NCI-H748 treated with DMSO at 0.1 percent for 48 hours (cell line): Measurements from ENCODE around the gene PCDHB12.
A peak's percentile ranks its signal among the peaks of the same experiment; 100 is the strongest.
"Not testable (repeated sequence)": the region's sequence is repeated elsewhere in the genome, so short reads cannot be mapped to it uniquely, and the experiment has no call there.

ENCODE experiments used
- DNase-seq: peaks from one replicate; lab custom pipeline; 2025; lab: John Stamatoyannopoulos, UW

PCDHB12 gene

GRCh38 chr5:141208478-141208877 lies at the start of gene PCDHB12:
Gene PCDHB12, plus strand, starts transcription at chr5:141208719. Its CDS starts 189 bp downstream, at chr5:141208908.
- peak; percentile 79 for DNase-seq

DNA sequence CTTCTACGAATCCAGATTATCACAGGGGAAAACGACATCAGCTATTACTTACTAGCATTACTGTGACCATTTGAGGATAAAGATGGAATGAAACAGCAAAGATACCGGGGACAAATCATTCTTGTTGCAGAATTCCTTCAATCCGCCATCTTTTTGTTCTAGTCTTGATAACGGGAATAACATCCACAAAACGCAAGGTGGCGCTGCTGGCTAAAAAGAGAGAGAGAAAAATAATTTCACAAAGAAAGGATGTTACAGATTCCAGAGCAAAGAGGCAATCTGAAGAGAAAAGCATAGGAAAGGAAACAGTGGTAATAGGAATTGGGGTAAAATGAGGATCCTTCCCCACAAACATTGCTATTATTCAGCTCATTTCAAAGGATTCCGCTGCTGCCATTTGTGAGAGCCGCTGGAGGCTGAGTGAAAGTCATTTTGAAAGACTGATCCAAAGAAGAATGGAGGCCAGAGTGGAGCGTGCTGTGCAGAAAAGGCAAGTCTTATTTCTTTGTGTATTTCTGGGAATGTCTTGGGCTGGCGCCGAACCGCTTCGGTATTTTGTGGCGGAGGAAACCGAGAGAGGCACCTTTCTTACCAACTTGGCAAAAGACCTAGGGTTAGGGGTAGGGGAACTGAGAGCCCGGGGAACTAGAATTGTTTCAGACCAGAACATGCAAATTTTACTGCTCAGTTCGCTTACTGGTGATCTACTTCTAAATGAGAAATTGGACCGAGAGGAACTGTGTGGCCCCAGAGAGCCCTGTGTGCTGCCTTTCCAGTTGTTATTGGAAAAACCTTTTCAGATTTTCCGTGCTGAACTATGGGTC lies 35.9 kb upstream of the PCDHB12 start, which contains the start of gene PCDHB7:
TSS of gene PCDHB7 (plus strand) at position 264 of the 824 bp plus-strand sequence. CDS start at position 456, 192 bp downstream.
- peak; percentile 70 for DNase-seq

DNA sequence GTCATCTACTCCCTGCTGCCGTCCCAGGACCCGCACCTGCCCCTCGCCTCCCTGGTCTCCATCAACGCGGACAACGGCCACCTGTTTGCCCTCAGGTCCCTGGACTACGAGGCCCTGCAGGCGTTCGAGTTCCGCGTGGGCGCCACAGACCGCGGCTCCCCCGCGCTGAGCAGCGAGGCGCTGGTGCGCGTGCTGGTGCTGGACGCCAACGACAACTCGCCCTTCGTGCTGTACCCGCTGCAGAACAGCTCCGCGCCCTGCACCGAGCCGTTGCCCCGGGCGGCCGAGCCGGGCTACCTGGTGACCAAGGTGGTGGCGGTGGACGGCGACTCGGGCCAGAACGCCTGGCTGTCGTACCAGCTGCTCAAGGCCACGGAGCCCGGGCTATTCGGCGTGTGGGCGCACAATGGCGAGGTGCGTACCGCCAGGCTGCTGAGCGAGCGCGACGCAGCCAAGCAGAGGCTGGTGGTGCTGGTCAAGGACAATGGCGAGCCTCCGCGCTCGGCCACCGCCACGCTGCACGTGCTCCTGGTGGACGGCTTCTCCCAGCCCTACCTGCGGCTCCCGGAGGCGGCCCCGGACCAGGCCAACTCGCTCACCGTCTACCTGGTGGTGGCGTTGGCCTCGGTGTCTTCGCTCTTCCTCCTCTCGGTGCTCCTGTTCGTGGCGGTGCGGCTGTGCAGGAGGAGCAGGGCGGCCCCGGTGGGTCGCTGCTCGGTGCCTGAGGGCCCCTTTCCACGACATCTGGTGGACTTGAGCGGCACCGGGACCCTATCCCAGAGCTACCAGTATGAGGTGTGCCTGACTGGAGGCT lies 34.0 kb upstream of the PCDHB12 start:
- DNase-seq = not testable (repeated sequence)

DNA sequence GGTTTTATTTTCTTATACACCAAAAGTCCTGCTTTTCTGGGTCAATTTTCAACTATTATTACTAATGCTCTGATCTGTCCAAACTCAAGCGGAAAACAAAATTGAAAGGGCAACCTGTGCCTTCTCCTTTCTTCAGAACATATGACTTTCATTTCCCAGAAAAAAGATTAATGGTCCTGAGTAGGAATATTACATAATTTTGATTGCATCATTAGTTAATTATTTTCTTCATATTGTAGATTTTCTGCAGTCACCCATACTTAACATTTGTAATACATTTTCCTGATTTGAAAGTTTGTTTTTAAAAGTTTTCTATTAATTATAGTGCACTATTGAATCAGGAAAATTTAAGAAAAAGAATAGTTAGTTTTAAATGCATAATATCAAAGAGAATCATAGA lies 32.6 kb upstream of the PCDHB12 start:
- no peak for DNase-seq

DNA sequence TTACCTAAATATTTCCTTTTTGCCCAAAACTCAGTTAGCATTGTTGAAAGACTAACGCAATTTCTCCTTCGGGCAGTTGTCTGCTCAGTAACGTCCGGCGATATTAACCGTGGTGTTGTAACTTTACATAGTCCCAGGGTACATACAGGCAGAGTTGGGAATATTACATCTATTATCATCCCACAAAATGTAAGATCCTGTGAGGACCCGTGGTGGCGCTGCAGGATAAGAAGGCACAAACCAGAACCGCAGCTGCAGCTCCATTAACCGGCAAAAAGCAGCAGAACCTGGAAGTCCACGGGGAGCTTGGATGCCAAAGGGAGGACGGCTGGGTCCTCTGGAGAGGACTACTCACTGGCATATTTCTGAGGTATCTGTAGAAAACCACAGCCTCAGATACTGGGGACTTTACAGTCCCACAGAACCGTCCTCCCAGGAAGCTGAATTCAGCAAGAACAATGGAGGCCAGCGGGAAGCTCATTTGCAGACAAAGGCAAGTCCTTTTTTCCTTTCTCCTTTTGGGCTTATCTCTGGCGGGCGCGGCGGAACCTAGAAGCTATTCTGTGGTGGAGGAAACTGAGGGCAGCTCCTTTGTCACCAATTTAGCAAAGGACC lies 30.8 kb upstream of the PCDHB12 start, which contains the start of gene PCDHB8:
TSS of gene PCDHB8 (plus strand) at position 214 of the 615 bp plus-strand sequence. CDS start at position 459, 245 bp downstream.
- peak; percentile 65 for DNase-seq

DNA sequence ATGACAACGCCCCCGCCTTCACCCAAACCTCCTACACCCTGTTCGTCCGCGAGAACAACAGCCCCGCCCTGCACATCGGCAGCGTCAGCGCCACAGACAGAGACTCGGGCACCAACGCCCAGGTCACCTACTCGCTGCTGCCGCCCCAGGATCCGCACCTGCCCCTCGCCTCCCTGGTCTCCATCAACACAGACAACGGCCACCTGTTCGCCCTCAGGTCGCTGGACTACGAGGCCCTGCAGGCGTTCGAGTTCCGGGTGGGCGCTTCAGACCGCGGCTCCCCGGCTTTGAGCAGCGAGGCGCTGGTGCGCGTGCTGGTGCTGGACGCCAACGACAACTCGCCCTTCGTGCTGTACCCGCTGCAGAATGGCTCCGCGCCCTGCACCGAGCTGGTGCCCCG lies 29.1 kb upstream of the PCDHB12 start:
- not testable (repeated sequence) for DNase-seq

DNA sequence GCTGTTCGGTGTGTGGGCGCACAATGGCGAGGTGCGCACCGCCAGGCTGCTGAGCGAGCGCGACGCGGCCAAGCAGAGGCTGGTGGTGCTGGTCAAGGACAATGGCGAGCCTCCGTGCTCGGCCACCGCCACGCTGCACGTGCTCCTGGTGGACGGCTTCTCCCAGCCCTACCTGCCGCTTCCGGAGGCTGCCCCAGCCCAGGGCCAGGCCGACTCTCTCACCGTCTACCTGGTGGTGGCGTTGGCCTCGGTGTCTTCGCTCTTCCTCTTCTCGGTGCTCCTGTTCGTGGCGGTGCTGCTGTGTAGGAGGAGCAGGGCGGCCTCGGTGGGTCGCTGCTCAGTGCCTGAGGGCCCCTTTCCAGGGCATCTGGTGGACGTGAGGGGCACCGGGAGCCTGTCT lies 28.6 kb upstream of the PCDHB12 start:
- DNase-seq = not testable (repeated sequence)

GRCh38 chr5:141180313-141180712 lies 28.2 kb upstream of the PCDHB12 start:
- no peak for DNase-seq

DNA sequence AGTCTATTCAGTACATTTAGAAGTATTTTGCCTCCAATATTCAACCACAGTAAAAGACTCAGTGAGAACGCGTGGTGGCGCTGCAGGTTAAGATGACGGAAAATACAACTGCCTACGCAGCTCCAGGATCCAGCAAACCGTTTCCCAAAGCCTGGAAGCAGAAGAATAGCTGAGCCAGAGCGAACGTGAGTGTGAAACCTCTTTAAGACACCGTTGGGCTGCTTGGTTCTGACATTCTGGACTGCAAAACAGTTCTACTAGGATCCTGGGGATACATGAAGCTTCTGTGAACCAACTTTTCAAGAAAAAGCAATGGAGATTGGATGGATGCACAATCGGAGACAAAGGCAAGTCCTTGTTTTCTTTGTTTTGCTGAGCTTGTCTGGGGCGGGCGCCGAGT lies 26.3 kb upstream of the PCDHB12 start, which contains the start of gene PCDHB16:
TSS of gene PCDHB16 (plus strand) at position 140 of the 400 bp plus-strand sequence. CDS start at position 313, 173 bp downstream.
- peak; percentile 24 for DNase-seq

GRCh38 chr5:141184117-141184855 lies 24.2 kb upstream of the PCDHB12 start:
- DNase-seq = not testable (repeated sequence)

DNA sequence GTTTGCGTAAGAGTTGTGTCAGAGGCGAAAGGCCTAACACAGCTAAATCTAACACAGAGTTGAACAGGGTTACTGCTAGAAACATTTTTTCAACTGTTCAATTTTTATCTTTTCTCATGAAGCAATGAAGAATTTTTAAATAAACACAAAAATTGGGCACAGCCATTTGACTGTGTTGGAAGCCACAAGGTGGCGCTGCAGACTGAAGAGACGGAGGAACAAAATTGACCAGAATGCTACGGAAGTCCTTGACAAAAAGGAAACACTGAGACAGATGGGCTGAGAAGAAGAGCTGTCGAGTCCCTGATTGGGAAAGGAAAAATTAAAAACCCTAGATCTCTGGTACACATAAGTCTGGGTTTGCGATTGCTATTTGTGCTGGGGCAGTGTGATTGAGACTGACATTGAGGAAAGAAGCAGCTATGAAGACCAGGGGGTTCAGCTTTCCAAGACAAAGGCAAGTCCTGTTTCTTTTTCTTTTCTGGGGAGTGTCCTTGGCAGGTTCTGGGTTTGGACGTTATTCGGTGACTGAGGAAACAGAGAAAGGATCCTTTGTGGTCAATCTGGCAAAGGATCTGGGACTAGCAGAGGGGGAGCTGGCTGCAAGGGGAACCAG lies 21.5 kb upstream of the PCDHB12 start, which contains the start of gene PCDHB9:
TSS of gene PCDHB9 (plus strand) at position 265 of the 616 bp plus-strand sequence. CDS start at position 423, 158 bp downstream.
- peak; percentile 75 for DNase-seq

DNA sequence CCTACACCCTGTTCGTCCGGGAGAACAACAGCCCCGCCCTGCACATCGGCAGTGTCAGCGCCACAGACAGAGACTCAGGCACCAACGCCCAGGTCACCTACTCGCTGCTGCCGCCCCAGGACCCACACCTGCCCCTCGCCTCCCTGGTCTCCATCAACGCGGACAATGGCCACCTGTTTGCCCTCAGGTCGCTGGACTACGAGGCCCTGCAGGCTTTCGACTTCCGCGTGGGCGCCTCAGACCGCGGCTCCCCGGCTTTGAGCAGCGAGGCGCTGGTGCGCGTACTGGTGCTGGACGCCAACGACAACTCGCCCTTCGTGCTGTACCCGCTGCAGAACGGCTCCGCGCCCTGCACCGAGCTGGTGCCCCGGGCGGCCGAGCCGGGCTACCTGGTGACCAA lies 19.8 kb upstream of the PCDHB12 start:
- not testable (repeated sequence) for DNase-seq

DNA sequence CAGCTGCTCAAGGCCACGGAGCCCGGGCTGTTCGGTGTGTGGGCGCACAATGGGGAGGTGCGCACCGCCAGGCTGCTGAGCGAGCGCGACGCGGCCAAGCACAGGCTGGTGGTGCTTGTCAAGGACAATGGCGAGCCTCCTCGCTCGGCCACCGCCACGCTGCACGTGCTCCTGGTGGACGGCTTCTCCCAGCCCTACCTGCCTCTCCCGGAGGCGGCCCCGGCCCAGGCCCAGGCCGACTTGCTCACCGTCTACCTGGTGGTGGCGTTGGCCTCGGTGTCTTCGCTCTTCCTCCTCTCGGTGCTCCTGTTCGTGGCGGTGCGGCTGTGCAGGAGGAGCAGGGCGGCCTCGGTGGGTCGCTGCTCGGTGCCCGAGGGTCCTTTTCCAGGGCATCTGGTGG lies 19.4 kb upstream of the PCDHB12 start:
- not testable (repeated sequence) for DNase-seq

DNA sequence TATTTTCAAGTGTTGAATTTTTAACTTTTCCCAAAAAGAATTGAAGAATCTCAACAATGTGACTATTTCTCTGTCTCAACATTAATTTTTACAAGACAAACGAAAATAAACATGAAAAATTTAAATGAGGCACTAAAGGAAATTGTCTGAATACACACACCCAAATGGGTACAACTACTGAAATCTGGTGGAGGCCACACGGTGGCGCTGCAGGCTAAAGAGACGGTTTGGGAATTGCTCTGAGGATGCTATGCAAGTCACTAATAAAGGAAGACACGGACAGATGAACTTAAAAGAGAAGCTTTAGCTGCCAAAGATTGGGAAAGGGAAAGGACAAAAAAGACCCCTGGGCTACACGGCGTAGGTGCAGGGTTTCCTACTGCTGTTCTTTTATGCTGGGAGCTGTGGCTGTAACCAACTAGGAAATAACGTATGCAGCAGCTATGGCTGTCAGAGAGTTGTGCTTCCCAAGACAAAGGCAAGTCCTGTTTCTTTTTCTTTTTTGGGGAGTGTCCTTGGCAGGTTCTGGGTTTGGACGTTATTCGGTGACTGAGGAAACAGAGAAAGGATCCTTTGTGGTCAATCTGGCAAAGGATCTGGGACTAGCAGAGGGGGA lies 16.3 kb upstream of the PCDHB12 start, which contains the start of gene PCDHB10:
TSS of gene PCDHB10 (plus strand) at position 244 of the 616 bp plus-strand sequence. CDS start at position 444, 200 bp downstream.
- DNase-seq = peak; percentile 89

GRCh38 chr5:141194332-141194731 lies 14.2 kb upstream of the PCDHB12 start:
- not testable (repeated sequence) for DNase-seq

DNA sequence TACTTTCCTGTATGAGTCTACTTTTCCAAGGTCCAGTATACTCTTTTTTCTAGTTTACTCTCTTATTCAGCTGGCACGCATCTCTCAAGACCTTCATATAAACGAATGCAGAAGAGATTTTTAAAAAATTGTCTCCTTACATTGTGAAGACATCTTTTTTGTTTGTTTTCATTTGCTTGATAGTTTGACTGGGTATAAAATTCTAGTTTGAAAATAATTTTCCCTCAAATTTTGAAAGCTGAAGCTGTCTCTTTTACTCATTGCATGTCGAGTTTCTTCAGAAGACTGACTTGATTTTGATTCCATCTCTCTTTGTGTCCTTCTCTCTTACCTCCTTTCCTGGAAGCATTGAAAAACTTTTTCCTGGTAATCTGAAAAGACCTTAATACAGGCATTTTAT lies 12.2 kb upstream of the PCDHB12 start:
- no peak for DNase-seq

DNA sequence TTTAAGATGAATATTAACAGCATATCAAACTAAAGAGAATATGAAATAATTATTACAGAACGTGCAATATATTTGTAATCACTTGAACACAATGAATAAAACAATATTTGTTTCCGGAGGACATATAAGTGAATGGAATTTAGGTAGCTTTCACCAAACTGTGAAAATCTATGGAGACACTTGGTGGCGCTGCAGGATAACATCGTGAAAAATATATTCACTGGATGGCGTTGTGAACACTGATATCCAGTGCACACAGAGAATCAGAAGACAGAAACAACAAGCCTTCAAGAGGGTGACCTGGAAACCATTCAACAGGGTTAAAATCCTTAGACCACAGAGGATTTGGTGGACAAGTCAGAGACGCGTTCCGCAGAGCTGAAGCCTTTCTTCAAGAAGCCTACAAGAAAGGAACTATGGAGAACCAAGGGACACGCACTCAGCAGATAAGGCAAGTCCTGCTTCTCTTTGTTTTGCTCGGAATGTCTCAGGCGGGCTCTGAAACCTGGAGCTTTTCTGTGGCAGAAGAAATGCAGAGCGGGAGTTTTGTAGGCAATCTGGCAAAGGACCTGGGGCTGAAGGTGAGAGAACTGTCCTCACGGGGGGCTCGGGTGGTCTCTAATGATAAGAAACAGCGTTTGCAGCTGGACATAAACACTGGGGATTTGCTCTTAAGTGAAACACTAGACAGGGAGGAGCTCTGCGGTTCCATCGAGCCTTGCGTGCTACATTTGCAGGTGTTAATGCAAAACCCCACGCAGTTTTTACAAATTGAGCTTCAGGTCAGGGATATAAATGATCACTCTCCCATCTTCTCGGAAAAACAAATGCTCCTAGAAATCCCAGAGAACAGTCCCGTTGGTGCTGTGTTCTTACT lies 8.9 kb upstream of the PCDHB12 start, which contains the start of gene PCDHB11:
TSS of gene PCDHB11 (plus strand) at position 269 of the 877 bp plus-strand sequence. CDS start at position 417, 148 bp downstream.
- peak; percentile 85 for DNase-seq

GRCh38 chr5:141201126-141201525 lies 7.4 kb upstream of the PCDHB12 start:
- not testable (repeated sequence) for DNase-seq

DNA sequence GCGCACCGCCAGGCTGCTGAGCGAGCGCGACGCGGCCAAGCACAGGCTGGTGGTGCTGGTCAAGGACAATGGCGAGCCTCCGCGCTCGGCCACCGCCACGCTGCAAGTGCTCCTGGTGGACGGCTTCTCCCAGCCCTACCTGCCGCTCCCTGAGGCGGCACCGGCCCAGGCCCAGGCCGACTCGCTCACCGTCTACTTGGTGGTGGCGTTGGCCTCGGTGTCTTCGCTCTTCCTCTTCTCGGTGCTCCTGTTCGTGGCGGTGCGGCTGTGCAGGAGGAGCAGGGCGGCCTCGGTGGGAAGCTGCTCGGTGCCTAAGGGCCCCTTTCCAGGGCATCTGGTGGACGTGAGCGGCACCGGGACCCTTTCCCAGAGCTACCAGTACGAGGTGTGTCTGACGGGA lies 6.9 kb upstream of the PCDHB12 start:
- DNase-seq = not testable (repeated sequence)
